ENCODE measurements around the gene CA9.

The CA9 gene

GRCh38 chr9:35696520-35697215 lies 22.9 kb downstream of the CA9 start:
- peak; percentile 16 for DNase-seq

DNA sequence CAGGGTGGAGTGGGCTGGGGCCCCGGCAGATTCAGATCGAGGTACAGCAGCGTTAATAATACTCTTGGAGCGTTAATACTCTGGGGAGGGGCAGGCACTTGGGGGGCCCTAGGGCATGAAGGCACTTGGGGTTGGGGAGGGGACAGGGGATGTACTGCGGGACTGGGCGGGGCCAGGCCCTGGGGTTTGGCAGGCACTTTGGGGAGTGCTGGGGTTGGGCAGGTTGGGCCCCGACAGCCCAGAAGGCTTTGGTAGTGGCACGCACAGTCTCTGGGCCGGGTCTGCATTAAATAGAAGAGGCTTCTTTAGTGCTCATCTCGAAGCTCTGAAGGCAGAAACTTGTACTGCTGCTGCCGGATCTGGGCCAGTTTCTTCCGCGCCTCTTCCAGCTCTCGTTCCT lies 23.8 kb downstream of the CA9 start:
- no peak for DNase-seq

- DNase-seq: no peak
Measured at GRCh38 chr9:35698231-35698630, 24.5 kb downstream of the CA9 start.

DNA sequence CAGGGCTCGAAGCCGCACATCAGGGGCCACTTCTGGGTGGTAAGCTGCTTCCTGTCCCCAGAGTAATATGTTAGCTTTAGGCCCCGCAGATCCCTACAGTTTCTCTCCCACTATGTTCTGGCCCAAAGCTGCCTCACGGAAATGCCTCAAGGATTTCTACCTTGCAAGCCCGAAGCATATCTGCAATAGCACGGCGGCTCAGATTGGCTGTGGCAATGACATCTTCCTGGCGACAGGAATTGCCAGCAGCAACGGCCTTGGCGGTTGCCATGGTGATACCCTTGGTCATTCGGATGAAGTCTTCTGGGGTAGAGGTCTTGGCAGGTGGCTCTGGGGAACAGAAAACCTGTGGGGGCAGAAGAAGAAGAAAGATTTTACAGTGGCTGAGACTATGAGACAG lies 26.3 kb downstream of the CA9 start:
- DNase-seq: no peak

- DNase-seq: no peak
Measured at GRCh38 chr9:35700942-35701341, 27.2 kb downstream of the CA9 start.

- no peak for DNase-seq
Measured at GRCh38 chr9:35702696-35703095, 29.0 kb downstream of the CA9 start.

- DNase-seq: no peak
Measured at GRCh38 chr9:35703906-35704672, 30.4 kb downstream of the CA9 start.

DNA sequence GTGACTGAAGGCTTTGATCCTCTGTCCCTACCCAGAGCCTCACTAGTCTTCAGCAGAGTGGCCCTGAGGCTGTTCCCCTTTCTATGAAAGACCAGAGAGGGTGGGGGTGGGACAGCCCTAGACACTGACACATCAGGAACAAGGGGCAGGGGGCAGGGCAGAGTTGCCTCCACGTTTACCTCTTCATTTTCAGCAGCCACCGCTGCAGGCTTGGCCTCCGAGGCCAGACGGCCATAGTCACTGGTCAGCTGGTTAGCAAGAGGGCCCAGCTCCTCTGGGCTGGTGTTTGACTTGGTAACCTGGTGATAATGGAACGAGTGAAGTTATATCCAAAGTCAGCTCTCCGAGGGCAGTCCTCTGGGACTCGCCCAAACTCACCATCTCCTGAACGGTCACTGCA lies 31.6 kb downstream of the CA9 start:
- DNase-seq: no peak

GRCh38 chr9:35705836-35706430 lies 32.2 kb downstream of the CA9 start:
- no peak for DNase-seq

- no peak for DNase-seq
Measured at GRCh38 chr9:35706951-35707350, 33.2 kb downstream of the CA9 start.

GRCh38 chr9:35708146-35708545 lies 34.4 kb downstream of the CA9 start:
- DNase-seq: no peak

- DNase-seq: no peak
Measured at GRCh38 chr9:35710818-35711500, 37.2 kb downstream of the CA9 start.

- DNase-seq: no peak
Measured at GRCh38 chr9:35711501-35712428, 38.0 kb downstream of the CA9 start.

- DNase-seq: no peak
Measured at GRCh38 chr9:35712762-35713400, 39.2 kb downstream of the CA9 start.

- DNase-seq: no peak
Measured at GRCh38 chr9:35713578-35713977, 39.9 kb downstream of the CA9 start.

DNA sequence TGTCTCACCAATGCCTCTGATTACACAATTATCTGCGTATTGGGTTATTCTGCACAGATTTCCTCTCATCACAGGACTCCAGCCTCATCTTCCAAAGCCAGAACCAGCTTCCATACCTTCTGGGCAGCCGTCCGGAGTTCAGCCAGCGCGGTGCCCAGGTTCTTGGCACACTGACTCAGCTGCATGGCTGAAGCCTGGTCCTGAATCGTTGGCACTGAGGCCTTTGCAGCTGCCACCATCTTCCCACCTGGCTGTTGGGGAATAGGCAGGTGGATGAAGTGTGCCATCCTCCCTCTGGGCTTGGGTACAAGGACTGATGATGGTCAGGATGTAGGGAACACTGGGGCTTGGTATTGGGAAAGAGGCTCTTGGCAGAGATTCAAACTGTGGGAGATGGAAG lies 40.4 kb downstream of the CA9 start:
- no peak for DNase-seq

- no peak for DNase-seq
Measured at GRCh38 chr9:35714579-35715252, 41.0 kb downstream of the CA9 start.

DNA sequence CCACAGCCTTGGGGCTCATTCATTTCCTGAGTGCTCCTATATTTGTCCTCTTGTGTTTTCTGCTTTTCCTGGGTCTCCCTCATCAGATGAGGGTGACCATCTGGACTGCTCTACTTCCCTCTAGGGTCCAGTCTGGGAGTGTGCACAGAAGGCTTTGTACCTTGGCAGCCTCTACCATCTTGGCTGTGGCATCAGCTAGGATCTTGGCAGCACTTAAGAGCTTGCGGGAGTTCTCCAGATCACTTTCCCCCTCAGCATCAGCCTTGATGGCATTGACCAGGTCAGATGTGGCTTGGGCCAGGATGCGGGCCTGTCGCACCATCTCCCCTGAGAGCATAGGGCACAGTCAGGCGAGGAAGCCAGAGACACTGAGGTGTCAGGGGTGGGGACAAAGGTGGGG lies 42.5 kb downstream of the CA9 start:
- no peak for DNase-seq

GRCh38 chr9:35717132-35717870 lies 43.6 kb downstream of the CA9 start:
- DNase-seq: no peak

DNA sequence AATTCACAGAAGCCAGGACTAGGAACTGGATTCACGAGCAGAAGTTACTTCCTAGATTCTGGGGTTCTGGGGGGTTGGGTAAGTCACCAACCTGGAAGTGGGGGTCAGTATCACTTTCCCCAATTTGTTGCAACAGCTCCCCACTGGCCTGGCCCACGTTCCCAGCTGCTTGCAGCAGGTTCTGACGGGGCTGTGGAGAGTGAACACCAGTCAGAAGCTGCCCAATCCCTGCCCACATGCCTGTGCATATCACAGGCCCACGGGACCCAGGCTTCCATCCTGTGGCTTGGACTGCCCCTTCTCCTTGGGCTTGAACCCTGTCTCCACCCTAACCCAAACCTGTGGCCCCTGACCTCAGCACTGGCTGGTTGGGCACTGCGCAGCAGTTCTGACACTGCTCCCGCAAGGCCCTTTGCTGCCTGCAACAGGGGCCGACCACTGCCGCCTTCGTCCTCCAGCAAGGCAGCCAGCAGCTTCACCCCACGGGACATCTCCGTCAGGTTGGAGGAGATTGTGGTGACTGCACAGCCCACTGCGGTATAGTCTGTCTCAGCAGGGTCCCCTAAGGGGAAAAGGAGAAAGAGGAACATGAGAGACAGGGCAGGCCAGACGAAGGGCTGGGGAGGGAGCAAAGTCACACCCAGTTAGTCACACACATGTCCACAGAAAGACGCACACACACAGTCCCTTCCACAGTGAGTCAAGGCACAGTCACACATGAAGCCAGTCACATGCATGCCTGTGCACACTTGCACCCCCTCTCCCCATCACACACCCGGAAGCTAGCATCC lies 45.2 kb downstream of the CA9 start:
- DNase-seq: no peak

Data from NCI-H2171 treated with DMSO at 0.1 percent for 48 hours (cell line).